ENCODE measurements around the gene DBN1. TPM values are rescaled to one million over a fixed set of nuclear protein-coding genes. Genes with fewer than 3 reads are reported as not detected.
A peak's percentile ranks its signal among the peaks of the same experiment; 100 is the strongest.

DBN1 gene
- total and polyA plus RNA-seq, 2 experiments from 2014 or later, result 185 to 295 TPM

DNA sequence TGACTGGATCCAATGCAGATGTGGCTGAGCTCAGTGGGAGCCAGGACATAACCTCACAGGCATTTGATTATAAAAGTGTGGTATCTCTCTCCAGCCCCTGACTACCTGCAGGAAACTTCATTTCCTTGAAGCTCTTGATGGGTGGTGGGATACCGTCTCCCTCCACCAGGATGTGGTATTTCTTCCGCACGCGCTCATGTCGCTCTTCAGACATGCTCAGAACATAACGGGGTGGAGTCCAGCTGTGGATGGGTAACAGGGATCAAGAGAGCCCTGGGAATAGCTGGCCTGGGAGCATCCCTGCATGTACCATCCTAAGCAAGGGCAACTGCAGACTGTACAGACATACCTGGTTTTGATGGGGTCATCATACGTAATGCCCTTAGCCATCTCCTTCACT is 42.1 kb upstream of the DBN1 start:
- H3K27me3 ChIP-seq, result no peaks in the 10 kb centered on the region
- no peaks in the 10 kb centered on the region for H3K4me1 ChIP-seq (ENCODE audit: low read depth)
- no peaks in the 10 kb centered on the region for H3K9me3 ChIP-seq (ENCODE audit: low read depth)
- H3K4me3 ChIP-seq, result peak overlapping the region; percentile 70
- H3K27ac ChIP-seq, result no peak overlapping the region
- DNase-seq (ENCODE audit: low read depth in 1 of 2, low spot score in 1 of 2), result no peak
- peaks cover 46% of the 10 kb centered on the region for H3K36me3 ChIP-seq
- TF ChIP-seq, protein P1, sequence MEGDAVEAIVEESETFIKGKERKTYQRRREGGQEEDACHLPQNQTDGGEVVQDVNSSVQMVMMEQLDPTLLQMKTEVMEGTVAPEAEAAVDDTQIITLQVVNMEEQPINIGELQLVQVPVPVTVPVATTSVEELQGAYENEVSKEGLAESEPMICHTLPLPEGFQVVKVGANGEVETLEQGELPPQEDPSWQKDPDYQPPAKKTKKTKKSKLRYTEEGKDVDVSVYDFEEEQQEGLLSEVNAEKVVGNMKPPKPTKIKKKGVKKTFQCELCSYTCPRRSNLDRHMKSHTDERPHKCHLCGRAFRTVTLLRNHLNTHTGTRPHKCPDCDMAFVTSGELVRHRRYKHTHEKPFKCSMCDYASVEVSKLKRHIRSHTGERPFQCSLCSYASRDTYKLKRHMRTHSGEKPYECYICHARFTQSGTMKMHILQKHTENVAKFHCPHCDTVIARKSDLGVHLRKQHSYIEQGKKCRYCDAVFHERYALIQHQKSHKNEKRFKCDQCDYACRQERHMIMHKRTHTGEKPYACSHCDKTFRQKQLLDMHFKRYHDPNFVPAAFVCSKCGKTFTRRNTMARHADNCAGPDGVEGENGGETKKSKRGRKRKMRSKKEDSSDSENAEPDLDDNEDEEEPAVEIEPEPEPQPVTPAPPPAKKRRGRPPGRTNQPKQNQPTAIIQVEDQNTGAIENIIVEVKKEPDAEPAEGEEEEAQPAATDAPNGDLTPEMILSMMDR (IDR thresholded peaks at IDR 0.05; ENCODE audit: low read depth, low read length), result no peak

DNA sequence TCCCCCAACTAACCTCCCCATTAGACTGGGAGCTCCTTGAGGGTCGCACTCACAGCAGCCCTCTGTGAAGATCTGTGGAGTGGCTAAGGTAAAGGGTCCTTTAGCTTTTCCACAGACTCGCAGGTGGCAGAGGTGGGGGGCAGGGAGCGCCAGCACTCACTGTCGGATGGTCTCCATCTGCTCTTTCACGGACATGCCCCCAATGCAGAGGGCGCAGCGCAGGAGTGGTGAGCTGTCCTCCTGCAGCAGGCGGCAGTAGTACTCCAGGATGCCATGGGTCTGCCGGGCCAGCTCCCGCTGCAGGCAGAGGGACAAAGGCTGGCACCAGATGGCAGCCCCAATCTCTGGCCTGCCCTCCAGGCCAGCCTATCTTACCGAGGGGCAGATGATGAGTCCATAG is 41.1 kb upstream of the DBN1 start:
- H3K27ac ChIP-seq, result no peak overlapping the region
- H3K36me3 ChIP-seq, result peaks cover 41% of the 10 kb centered on the region
- no peaks in the 10 kb centered on the region for H3K27me3 ChIP-seq
- H3K9me3 ChIP-seq (ENCODE audit: low read depth), result no peaks in the 10 kb centered on the region
- TF ChIP-seq, protein P1 (IDR thresholded peaks at IDR 0.05; ENCODE audit: low read depth, low read length), result no peak
- no peak overlapping the region for H3K4me3 ChIP-seq
- H3K4me1 ChIP-seq (ENCODE audit: low read depth), result no peaks in the 10 kb centered on the region
- DNase-seq (ENCODE audit: low read depth in 1 of 2, low spot score in 1 of 2), result no peak

DNA sequence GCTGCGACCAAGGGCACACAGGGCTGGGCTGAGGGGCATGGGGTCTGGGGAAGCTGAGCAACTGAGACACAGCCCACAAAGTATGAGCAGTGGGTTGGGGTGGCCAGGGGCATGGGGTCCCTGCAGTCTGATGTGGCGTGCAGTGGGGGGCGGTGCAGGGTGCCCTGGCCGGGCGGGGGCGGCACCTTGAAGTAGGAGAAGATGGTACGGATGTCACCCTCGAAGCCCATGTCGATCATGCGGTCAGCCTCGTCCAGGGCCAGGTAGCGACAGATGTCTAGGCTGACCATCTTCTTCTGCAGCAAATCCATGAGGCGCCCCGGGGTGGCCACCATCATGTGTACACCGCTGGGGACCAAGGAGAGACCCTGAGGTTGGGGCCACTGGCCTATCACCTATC is 40.1 kb upstream of the DBN1 start:
- Histone ChIP-seq H3K9me3 (ENCODE audit: low read depth) (no peaks in the 10 kb centered on the region), H3K4me3 (no peak overlapping the region), H3K27me3 (no peaks in the 10 kb centered on the region), H3K27ac (no peak overlapping the region), H3K4me1 (ENCODE audit: low read depth) (no peaks in the 10 kb centered on the region), H3K36me3 (peaks cover 40% of the 10 kb centered on the region)
- DNase-seq (ENCODE audit: low read depth in 1 of 2, low spot score in 1 of 2), result no peak
- TF ChIP-seq, protein P1 (IDR thresholded peaks at IDR 0.05; ENCODE audit: low read depth, low read length), result no peak

DNA sequence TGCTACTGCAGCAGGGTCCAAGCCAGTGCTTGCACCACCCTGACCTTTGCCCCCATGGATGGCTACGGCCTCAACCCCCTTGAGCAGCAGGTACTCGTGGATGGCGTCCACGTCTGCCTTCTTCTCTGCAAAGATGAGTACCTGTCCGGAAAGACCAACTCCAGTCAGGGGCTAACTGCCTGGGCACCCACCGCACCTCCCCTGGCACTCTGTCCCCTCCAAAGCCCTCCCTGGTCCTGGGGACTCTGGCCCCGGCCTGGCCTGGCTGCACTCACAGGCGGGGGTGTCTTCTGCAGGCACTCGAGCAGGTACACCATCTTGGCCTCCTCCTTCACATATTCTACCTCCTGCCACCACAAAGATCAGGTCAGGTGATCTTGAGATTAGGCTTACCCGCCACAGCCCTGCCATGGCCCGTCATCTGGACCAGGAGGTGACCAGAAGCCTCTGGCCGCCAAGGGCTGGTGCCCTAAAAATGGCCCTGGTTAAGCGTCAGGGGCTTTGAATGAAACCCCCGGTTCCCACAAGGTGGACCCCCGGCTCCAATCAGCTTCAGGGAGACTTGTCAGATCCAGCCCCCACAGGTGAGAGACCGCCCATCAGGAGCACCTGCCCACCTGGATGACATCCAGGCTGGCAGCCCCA is 39.4 kb upstream of the DBN1 start:
- Histone ChIP-seq H3K27ac (no peak overlapping the region), H3K4me3 (no peak overlapping the region), H3K9me3 (ENCODE audit: low read depth) (no peaks in the 10 kb centered on the region), H3K4me1 (ENCODE audit: low read depth) (no peaks in the 10 kb centered on the region), H3K36me3 (peaks cover 40% of the 10 kb centered on the region), H3K27me3 (no peaks in the 10 kb centered on the region)
- no peak for DNase-seq (ENCODE audit: low read depth in 1 of 2, low spot score in 1 of 2)
- TF ChIP-seq, protein P1 (IDR thresholded peaks at IDR 0.05; ENCODE audit: low read depth, low read length), result no peak

DNA sequence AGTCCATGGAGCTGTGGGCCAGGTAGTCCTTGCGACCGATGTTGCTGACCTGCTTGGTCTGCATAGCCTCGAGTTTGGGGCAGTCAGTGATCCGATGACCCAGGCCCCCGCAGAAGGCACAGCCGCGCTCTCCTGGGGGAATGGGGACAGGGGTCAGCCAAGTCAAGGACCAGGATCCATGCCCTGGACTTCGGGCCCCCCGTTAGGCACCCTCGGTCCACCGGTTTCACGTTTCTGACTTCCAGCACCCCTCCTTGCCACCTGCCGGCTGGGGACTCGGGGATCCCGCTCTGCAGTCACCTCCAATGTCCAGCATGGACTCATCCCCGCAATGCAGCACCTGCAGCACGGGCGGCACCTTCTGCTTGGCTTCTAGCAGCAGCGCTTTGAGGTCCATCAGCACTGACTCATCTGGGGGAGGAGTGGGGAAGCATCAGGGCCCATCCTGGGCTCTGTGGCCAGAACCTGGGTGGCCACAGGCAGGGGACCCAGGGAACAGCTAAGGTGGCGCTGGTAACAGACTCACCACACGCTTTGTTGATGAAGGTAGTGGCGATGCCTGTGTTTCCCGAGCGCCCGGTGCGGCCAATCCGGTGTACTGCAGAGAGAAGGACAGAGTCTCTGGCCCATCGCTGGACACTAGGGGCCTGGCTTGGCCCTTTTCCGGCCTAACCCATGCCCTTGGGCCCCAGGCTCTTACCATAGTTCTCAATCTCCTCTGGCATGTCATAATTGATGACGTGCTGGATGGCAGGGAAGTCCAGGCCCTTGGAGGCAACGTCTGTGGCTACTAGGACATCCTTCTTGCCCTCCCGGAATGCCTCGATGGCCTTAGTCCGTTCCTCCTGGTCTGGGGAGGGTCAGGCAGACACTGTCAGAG is 38.6 kb upstream of the DBN1 start:
- Histone ChIP-seq H3K27ac (no peak overlapping the region), H3K9me3 (ENCODE audit: low read depth) (no peaks in the 10 kb centered on the region), H3K27me3 (no peaks in the 10 kb centered on the region), H3K4me3 (no peak overlapping the region), H3K36me3 (peaks cover 40% of the 10 kb centered on the region), H3K4me1 (ENCODE audit: low read depth) (no peaks in the 10 kb centered on the region)
- TF ChIP-seq, protein P1 (IDR thresholded peaks at IDR 0.05; ENCODE audit: low read depth, low read length), result no peak
- DNase-seq (ENCODE audit: low read depth in 1 of 2, low spot score in 1 of 2), result no peak
